Pons (tissue), 1 donor: ENCODE measurements around the gene PHC2.

Experiments
- DNase-seq: peaks from one replicate; pipeline ENCODE4 v3.0.0-alpha.2; 2016; ENCODE audit warnings: low spot score

Gene PHC2

DNA sequence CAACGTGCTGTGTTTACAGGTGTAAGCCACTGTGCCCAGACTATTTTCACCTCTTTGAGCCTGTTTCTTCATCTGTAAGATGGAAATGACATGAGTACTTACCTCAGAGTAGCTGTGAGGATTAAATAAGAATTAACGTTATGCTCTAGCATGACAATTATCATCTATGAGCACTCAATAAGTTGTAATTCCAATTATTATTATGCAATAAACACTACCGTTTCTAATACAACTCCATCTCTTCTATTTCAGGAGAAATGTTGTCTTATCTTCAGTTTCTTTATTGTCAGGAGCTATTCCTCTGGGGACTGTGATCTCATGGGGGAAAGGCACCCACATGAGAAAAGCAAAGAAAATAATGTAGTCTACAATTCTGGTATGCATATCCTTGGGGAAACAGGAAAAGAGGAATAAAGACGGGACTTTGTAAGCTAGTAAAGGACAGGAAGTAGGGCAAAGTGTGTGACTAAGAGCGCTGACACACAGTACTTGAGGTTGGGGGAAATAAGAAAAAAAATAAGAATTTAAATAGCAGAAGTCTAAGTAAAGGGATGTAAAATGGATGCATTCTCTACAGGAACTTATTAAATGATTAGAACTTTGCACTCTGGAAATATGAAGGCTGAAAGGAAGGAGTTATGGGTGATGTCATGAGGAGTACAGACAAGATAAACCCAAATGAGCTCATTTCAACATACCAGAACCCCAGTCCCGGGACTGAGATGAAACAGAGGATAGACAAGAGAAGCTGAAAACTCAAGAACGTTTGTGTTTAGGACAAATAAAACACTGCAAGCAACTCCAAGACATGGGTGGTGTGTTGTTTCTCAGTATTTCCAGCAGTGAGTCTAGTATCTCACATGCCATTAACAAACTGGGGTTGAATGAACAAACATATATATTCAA is 9.8 kb downstream of the PHC2 start:
- no peak for DNase-seq

DNA sequence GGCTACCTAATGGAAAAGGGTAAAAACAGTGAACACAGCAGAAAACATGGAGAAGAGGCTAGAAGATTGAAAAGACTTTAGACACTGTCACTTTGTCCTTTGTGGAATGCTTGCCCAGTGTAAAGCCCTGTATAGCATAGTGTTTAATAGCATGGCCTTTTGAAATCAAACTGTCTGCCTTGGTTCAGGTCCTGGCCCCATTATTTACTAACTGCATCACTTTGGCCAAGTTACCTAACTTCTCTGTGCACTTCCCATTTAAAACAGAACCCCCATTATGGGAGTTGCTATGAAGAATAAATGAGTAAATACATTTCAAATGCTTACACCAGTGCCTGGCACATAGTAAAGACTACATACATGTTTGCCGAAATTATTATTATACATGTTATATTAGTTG is 12.1 kb downstream of the PHC2 start:
- no peak for DNase-seq

DNA sequence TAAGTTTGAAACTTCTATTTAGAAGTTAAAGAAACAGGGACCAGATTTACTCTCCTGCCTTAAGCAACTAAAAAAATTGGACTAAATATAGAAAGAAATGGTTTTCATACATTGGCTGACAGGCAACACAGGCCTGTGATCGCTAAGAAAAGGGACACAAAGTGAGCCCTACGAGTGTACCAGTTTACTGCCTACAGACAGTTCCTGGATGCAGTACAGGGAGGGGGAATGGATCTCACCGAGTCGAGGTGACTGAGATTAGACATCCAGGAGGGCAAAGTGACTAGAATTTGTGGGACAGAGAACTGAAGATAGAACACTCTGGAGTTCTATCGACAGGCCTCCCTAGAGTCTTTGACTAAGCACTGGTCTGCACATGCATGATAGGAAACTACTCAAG is 16.0 kb downstream of the PHC2 start:
- DNase-seq, result no peak

DNA sequence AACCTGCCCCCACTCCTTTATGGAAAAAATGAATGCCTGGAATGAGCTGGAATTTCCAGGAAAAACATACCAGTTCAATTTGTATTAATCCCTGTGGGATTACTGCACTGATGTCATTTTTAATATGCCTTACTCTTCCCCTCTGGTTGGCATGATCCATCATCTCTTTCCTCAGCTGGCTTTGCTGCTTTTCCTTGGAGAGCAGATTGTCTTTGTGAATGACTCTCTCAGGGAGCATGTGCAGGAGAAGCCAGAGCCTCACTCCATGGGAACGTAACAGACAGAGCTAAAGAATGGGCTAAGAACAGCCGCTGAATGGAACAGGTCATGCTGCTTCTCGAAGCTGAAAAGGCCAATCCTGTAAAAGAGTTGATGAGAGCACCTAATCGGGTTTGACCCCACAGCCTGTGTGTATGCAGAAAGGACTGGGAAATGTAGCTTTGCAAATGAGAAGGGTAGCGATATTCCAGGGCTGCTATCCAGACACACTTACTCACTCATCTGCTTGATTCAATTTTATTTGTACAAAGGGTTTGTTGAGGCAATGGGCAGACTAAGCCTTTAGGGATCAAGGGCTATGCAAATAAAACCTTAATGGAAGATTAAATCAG is 20.7 kb downstream of the PHC2 start:
- peak; percentile 77 for DNase-seq

DNA sequence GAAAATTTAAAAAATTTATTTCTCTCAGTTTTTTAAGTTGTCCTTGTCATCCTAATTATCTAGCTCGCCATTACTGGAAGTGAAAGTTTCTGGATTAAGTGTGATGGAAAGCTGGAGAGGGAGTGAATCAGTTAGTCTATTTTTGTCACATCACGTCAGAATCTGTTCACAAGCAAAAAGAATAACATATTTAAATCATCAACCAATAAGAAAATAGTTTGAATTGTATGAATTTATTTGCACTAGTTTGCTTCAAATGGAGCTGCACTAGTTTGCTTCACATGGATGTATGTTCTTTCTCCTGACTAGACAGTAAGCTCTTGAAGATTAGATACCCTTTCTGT is 22.8 kb downstream of the PHC2 start:
- DNase-seq, result no peak

DNA sequence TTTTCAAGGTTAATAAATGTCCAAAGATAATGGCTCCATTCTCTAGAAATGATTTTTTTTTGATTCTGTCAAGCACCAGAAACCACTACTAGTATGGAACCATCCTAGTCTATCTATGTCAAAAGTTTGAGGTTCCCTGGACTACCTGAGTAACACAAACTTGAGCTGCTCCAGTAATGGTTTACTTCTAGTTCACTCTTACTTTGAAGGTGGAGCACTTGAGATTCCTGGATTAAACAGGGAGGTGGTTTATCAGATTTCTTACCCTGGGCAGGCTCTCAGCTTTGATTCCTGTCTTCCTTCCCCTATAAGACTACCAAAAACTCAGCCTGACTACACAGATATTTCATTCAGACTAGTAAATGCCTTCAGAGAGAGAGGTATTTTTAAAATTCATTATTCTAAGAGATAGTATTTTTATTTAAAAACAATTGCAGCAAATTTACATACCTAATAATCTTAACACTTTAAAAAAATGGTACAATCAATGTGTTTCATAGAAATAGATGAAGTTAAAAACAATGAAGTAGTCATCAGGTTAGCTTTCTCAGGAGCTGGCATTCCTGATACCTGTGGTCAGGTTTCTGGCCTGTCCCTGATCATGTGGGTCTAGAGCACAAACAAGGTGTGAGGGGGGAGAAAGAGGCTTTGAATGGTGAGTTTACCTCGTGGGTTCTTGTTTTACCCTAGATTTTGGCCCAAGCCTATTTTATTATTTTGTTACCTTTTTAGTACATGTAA is 23.4 kb downstream of the PHC2 start:
- DNase-seq, result no peak

DNA sequence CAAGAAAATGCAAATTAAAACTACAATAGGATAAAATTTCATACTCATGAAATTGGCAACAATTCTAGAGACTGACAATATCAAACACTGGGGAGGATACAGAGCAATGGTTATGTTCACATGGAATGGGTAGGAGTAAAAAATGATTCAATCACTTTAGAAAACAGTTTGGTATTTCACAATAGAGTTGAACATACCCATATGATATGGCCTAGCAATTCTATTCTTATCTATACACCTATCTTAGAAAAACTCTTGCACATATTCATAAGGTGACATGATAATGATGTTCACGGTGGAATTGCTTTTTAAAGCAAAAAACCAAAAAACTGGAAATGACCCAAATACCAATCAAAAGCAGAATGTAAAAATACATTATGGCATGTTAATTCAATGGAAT is 28.7 kb downstream of the PHC2 start:
- no peak for DNase-seq

DNA sequence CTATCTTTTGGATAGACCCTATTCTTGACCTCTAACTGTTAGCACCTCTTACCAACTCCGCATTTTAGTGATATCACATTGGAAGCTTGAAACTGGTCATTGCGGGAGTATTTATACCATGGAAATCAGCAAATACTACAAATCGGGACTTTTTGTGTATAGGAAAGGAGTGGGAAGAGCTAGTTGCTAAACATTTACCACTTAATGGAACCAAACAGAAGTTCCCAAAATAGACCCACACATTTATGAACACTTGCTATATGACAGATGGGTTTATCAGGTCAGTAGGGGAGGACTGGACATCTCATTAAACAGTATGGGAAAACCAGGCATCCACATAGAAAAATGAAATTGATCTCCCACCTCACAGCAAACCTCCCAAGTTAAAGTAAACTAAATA is 29.4 kb downstream of the PHC2 start:
- no peak for DNase-seq

DNA sequence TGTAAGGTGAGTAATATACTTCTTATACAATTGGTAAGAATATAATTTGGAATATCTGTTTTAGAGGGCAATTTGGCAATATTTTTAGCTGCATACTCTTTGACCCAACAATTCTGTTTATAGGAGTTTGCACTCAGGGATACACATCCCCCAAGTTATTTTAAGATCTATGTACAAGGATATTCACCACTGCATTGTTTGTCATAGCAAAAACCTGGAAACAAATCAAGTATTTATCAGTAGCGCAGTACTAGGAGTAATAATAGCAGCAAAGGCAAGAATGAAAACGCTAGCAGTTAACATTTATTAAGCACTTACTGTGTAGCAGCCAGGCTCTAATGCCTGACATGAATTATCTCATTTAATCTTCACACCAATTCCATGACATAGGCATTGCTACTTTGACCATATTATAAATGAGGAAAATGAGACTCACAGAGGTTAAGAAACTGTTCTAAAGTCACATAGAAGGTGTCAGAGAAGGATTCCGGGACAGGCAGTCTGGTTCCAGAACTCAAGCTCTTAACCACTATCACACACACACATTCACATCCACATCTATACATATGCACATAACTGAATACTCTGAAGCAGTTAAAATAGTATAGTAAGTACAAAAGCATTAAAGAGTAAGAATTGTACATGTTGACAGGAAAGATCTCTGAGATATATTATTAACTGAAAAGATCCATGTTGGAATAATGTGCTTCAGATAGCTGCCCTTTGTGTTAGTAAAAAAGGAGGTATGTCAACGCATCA is 30.6 kb downstream of the PHC2 start:
- DNase-seq, result no peak

DNA sequence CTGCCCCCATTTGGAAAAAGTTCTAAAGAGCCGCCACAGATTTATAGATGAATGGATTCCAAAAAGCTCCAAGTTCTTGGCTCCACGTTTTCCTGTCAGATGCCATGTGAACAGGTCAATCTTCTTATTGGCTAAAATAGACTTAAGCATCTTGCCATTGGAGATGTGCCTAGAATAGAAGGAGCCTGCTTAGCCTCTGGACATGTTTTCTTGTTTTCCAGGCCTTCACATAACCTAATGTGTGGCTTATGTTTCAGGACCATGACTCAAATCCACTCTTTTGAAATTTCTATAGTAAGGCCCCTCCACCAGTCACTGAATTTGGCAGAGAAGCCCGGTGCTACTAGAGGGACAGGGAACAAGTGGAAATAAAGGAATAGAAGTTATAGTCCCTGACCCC is 31.5 kb downstream of the PHC2 start:
- no peak for DNase-seq

DNA sequence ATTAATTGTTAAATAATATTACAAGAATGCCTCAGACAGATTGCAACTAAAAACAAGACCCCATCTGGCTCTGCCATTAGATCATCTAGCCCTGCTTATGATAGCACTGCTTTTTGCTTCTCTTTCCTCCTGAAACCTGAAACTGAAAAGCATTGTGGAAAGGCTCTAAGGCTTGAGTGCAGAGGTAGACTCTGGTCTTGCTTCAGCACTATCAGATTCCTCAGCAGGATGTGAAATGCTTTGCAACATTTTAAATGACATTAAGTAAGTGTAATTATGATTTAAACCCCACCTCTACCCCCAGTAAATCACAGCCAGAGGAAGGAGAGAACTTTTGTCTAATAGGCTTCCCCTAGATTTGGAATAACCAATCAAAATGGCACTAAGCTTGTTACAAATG is 32.9 kb downstream of the PHC2 start:
- no peak for DNase-seq

DNA sequence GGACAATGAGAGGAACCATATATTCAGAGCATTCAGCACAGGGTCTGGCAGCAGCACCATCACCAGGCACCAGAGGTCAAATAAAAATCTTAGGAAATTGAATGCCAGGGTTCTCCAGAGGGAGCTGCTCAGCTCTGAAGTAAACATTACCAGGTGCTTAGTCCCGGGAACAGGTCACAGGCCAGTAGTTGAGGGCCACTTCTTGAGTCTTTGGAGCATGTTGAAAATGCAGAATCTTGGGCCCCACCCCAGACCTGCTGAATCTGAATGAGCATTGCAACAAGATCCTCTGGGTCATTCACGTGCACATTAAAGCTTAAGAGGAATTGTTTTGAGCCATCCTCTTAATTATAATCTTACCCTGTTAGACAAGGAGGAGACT is 33.8 kb downstream of the PHC2 start:
- no peak for DNase-seq

DNA sequence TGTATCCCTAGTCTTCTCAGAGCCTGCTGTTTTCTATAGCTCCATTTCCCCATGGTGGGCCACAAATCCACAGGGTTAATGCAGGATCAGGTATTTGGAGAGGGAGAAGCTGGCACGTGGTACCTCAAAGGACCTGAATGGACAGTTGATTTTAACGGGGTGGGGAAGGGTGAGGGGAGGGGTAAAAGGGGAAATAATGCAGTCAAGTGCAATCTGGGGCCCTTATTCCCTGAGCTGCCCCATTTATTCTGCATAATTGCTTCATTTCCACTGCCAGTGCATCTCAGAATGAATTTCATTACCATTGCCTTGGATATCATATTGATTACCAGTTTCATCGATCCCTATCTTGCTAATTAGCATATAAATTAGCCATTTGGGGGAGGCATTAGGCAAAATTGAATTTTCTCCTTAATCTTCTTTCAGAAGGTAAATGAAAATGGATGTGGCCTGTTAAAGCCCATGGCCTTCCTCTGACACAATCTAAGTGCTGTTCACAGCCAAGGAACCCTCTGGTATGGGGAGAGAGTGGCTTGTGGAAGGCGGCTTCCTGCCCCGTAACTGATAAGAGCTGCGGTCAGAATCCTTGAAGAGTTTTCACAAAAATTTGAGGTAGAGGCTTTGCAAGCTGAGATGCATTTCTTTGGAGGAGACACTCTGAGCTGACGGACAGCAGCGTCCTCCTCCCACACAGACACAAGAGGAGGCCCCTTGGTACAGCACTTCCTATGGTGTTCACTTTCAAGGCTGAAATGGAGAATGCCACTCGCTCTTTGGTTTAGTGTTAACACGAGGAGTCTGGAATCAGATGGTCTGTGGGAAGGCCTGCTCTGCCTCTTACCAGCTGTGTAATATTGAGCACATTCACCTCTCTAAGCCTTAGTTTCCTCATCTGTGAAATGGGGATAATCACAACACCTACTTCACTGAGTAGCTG is 34.4 kb downstream of the PHC2 start:
- no peak for DNase-seq

DNA sequence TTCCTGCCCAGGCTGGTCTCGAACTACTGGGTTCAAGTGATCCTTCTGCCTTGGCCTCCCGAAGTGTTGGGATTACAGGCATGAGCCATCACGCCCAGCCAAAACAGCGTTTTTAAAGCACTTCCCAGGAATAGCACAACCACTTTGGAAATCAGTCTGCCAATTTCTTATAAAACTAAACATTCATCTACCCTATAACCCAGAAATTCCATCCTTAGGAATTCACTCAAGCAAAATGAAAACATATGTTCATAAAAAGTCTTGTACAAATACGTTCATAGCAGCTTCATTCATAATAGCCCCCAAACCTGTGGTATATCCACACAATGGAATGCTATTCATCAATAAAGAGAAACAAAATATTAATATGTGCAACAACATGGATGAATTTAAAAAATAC is 36.1 kb downstream of the PHC2 start:
- DNase-seq, result no peak

DNA sequence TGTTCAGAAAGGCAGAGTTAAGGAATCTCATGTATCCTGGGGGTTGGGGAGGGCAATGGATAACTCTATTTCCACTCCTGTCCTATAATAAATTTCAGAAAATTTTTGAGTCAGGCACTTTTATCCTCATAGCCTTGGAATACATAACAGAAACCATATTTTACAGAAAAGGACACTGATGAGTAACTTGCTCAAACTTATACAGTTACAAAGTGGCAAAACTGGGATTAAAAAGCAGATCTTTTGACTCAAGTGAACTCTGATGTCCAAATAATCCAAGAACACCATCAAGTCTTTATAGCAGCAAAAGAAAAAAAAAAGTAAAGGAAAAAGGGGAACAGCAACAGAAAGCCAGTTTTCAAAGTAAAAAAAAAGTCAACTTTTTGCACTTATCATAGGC is 36.9 kb downstream of the PHC2 start:
- no peak for DNase-seq

DNA sequence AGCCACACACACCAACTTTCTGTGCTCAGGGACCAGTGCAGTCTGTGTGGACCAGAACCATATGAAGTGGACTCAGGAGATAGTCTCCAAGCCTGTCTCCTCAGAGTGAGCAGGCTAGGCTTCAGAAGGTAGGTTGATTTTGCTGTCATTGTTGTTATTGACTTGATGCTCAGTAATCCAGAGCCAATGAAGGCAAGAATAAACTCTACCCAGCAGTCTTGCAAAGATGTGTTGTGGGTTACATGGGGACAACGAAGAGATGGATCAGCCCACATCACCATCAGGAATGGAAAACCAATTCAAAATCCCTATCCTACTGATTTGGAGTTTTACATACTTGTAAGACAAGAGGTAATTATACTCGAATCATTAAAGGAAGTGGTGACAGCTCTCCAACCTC is 37.4 kb downstream of the PHC2 start:
- no peak for DNase-seq

DNA sequence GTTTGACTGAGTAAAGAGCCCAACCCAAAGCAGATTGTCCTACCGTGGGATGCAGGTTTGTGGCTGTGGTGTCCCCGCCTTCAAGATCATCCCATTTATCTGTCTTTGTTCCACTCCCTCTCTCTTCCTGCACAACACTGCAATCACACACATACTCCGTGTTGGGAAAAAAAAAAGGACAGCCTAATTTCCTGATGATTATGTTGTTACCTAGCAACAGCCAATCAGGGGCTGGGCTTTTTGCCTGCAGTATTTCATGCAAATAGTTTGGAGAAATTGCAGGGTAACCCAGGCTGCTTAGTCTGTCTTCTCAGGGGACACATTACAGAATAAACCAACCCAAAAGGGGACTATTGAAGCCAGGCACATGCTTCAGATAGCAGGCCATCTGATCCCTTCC is 38.3 kb downstream of the PHC2 start:
- DNase-seq, result no peak

DNA sequence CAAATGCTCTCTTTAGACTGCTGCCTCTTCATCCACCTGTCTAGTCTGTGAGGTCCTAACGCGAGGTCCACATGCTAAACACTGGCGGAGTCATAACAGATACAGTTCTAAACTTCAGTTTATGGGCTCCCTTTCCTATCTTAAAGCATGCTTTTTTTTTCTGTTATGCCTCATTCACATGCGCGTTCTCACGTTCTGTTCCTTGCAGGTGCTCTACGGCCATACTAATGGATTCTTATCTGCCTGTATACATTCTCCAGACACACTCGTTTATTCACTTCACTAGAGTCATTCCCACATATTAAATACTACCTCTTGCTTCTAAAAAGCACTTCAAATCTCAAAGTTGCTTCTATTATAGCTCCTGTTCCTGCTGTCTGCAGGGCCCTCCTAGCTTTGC is 38.7 kb downstream of the PHC2 start:
- no peak for DNase-seq

DNA sequence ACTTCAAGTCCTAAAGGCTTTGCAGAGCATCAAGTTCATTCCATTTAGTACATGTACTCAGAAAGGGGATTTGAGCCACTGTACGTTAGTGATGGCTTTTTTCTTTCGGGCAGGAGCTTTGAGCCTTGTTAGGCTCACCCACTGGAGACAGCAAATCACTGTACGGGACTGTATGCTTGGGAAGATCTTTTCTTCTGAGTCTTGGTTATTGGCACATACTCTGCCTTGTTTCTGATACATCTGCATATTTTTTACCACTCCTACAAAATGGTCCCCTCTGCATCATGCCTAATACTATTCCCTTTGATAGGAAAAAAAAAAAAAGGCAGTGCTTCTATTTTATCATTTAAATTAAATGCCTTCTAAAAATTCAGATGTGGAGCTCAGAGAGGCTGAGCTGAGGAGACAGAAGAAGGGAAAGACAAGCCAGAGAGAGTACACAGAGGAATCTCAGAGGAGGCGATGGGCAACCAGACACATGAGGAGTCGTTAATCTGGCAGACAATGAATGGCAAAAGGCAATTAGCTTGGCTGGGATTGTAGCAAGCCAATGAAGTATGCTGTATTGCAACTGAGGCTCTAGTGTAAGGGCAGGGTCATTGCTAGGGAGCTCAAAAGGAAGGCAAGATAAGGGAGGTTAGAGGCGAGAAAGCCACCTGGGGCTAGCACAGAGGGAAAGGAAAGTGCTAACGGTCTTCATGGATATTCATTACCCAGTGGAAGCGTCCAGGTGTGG is 39.4 kb downstream of the PHC2 start:
- peak; percentile 63 for DNase-seq

DNA sequence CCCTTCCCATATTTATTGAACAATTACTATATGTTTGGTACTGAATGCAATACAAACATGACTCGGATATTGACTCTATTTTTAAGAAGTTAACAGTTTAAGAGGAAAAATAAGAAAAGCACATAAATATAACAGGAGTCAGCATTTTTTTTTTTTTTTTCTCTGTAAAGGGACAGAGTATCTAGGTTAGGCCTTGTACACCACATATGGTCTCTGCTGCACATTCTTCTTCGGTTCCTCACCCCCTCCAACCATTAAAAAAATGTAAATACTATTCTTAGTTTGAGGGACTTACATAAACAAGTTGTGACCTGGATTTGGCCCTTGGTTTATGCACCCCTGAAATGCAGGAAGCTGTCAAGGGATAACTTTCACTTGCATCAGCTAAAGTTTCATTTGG is 40.4 kb downstream of the PHC2 start:
- no peak for DNase-seq
